ENCODE results near the gene PIWIL1.

The PIWIL1 gene

GRCh38 chr12:130374083-130374482 lies 36.4 kb downstream of the PIWIL1 start:
- no peak for DNase-seq (ENCODE audit: low read depth)

- no peak for DNase-seq (ENCODE audit: low read depth)
These were observed 37.9 kb downstream of the PIWIL1 start for GRCh38 chr12:130375296-130376287.

DNA sequence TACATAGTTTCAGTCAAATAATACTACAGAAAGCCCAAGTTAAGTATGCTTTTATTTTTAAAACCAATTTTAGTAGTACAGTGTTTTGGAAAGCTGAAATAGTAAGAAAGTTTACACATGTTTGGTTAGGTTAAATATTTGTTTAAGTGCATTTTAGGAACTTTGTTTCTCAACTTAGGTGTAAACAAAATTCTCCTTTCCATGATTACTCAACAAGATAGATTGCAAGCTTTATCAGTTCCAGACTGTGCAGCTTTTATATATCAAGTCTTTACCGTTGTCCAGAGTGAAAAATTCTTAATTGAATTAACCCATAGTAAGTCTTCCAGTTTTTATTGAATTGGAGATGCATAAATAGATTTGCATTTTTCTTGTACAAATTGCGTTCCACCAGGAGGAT lies 45.1 kb downstream of the PIWIL1 start:
- no peak for DNase-seq (ENCODE audit: low read depth)

DNA sequence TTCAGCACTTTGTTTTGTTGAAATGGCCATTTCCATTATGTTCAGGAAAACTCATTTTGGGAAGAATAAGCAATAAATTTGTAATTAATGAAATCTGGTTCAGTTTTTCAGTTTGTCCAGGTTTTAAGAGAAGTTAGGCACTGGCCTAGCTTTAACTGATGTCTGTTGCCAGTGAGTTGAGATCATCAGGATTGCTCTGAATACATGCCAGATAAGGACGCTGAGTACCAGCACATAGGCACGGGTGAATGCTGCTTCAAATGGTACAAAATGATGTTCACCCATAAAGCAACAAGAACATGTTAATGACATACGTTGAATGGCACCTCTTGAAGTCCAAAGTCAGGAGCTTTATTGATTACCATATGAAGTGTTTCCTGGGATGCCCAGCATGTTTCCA lies 46.5 kb downstream of the PIWIL1 start:
- no peak for DNase-seq (ENCODE audit: low read depth)

- DNase-seq (ENCODE audit: low read depth): no peak
These were observed 47.5 kb downstream of the PIWIL1 start for GRCh38 chr12:130385193-130385592.

GRCh38 chr12:130391186-130391585 lies 53.5 kb downstream of the PIWIL1 start:
- DNase-seq (ENCODE audit: low read depth): no peak

DNA sequence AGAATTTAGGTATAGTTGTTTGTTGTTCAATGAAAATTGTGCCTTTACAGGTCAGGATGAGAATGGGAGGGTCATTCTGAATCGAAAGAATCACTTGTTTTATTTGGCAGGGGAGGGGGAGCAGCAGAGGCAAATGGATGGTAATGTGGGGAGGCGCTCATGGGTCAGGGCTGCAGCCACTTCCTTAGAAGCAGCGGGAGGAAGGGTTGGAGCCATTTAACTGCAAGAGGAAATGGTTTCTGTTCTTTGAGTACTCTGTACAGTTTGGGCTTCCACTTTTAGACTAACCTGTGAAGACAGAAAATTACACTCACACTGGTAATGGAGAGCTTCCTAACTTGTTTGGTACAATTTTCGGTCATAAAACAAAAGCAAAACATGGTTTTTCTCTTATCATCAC lies 57.2 kb downstream of the PIWIL1 start:
- DNase-seq (ENCODE audit: low read depth): no peak

GRCh38 chr12:130396667-130397066 lies 59.0 kb downstream of the PIWIL1 start:
- no peak for DNase-seq (ENCODE audit: low read depth)

DNA sequence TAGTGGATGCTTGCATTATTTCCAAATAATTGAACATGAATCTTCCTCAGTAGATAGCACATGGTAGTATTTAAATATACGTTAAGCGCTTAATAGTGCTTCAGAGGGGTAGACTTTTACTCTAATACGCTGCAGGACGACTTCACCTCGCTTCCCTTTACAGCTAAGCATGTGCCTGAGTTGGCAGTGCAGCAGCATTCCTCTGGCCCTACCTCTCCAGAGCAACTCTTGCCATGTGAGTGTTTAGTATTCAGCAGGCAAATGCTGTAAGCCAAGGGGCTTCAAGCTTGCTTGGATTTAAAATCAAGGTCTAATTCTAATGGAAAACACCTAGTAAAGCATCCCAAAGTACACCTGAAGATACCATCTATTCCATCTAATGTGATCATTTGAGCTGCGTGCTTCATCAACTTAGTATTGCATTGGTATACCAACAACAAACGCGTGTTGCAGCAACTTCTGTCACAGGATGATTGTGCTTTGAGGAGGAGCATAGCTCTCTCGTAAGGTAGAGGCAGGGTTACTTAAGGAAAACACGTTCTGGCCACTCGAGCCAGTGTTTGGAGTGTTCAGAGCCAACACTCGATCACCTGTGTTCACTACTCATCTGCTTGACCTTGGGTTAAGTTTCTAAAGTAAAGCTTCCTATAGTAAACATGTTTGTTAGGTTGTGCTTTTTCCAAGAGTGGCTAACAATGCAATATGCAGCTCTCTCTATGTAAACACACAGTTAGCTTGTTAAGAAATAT lies 60.6 kb downstream of the PIWIL1 start:
- DNase-seq (ENCODE audit: low read depth): no peak

- DNase-seq (ENCODE audit: low read depth): no peak
These were observed 64.0 kb downstream of the PIWIL1 start for GRCh38 chr12:130401703-130402102.

DNA sequence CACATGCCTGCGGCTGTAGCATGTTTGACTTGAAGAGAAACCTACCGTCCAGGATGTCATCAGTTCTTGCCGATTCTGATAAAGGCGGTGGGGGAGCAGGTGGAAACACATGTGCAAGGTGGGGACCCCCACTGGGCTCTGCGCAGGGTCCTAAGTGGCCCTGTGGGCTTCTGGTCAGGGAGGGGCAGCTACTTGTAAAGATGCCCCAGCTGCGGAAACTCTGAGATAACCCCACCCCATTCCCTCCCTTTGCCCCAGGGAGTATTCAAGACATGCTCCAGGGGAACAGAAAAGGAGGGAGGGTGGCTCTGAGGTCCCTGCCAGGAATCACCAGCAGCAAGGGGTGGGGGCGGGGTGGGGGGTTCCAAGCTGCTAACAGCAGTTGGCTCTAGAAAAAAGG lies 67.6 kb downstream of the PIWIL1 start:
- no peak for DNase-seq (ENCODE audit: low read depth)

- no peak for DNase-seq (ENCODE audit: low read depth)
These were observed 74.7 kb downstream of the PIWIL1 start for GRCh38 chr12:130412384-130412783.

GRCh38 chr12:130413909-130414308 lies 76.2 kb downstream of the PIWIL1 start:
- DNase-seq (ENCODE audit: low read depth): no peak

- DNase-seq (ENCODE audit: low read depth): no peak
These were observed 76.7 kb downstream of the PIWIL1 start for GRCh38 chr12:130414381-130414780.

DNA sequence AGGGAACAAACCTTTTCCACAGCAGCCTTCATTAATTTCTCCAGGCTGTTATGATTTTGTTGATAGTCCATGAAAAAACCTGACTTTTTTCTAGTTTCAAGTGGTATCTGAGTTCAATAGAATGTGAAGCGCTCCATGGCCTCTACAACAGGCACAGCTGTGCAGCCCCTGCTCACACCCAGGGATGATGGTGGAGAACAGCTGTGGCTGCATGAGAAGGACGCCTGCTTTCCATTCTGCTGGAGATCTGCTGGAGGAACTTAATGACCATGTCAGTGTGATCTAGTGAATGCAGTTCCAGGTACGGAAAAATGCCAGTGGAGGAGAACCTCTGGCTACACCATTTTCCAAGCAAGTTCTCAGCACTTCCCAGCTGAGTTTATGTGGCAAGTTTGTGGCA lies 80.6 kb downstream of the PIWIL1 start:
- no peak for DNase-seq (ENCODE audit: low read depth)

DNA sequence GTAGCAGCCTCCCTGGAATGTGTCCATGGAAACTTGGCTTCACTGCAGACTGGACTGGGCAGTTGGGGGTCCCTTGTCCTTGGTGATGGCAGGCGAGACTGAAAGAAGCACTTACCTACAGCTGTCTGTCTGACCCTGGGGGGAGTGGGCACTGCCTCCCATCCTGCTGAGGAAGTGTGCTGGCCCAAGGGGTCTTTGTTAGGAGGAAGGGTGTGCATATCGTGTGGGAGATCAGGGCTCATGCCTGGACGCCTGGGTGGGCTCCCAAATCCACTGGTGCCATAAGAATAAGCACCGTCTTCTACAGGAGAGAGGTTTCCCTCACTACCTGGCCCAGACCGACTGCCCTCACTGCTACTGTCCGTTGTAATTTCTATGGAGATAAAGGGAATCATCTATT lies 81.4 kb downstream of the PIWIL1 start:
- DNase-seq (ENCODE audit: low read depth): no peak

GRCh38 chr12:130420071-130420470 lies 82.4 kb downstream of the PIWIL1 start:
- no peak for DNase-seq (ENCODE audit: low read depth)

DNA sequence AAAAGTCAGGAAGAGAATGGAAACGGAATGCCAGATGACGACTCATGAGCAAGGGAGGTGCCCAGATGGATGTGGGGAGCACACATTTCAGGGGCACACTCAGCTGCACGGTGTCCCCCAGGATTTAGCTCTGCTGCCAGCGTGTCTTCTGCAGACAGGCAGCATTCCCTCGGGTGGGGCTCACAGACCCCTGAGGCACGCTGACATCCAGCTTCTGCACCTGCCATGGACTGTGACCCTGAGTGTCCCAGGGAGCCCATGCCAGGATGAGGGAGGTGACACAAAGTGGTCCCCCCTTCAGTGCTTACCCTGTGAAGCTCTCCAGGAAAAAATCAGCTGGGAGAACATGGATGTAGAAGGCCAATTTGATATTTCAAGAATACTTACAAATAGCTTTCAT lies 84.2 kb downstream of the PIWIL1 start:
- DNase-seq (ENCODE audit: low read depth): no peak

Measured in T-helper 22 cell (primary cell).